ENCODE data around the gene TSR3.

GRCh38 chr16:1312467-1312816 is 39.2 kb downstream of the TSR3 start:
- no peak for TF ChIP-seq CTCF (IDR thresholded peaks at IDR 0.05; ENCODE audit: low read depth, low read length, poor library complexity, severe bottlenecking)
- no peak for TF ChIP-seq EZH2phosphoT487 (IDR thresholded peaks at IDR 0.05; ENCODE audit: borderline replicate concordance, low read length)
